HG02588 (cell line): ENCODE results near the gene KCNK15.
"Not testable (repeated sequence)": the region's sequence is repeated elsewhere in the genome, so short reads cannot be mapped to it uniquely, and the experiment has no call there.

Experiments
- ATAC-seq: cut with Tn5 transposase; IDR thresholded peaks from one replicate; pipeline ENCODE4 v1.9.1; 2021; ENCODE audit warnings: mild to moderate bottlenecking, moderate library complexity; ENCODE audit not compliant: unreplicated experiment

Gene KCNK15

GRCh38 chr20:44745598-44746366 is at the start of gene KCNK15:
Gene KCNK15 (plus strand): TSS chr20:44745865. CDS start chr20:44745911, 46 bp downstream.
- ATAC-seq, result no peak

- no peak for ATAC-seq
Measured at GRCh38 chr20:44696315-44696714, 49.4 kb upstream of the KCNK15 start.

GRCh38 chr20:44697041-44697440 is 48.6 kb upstream of the KCNK15 start:
- ATAC-seq, result not testable (repeated sequence)

- no peak for ATAC-seq
Measured at GRCh38 chr20:44698351-44698750, 47.3 kb upstream of the KCNK15 start.

GRCh38 chr20:44700306-44700705 is 45.4 kb upstream of the KCNK15 start:
- no peak for ATAC-seq

- no peak for ATAC-seq
Measured at GRCh38 chr20:44701118-44701857, 44.4 kb upstream of the KCNK15 start.

- ATAC-seq, result no peak
Measured at GRCh38 chr20:44701858-44702256, 43.8 kb upstream of the KCNK15 start.

GRCh38 chr20:44702776-44703175 is 42.9 kb upstream of the KCNK15 start:
- peak; percentile 68 for ATAC-seq

GRCh38 chr20:44703183-44703925 is 42.3 kb upstream of the KCNK15 start:
- ATAC-seq, result no peak

GRCh38 chr20:44703956-44704488 is 41.6 kb upstream of the KCNK15 start:
- ATAC-seq, result no peak

GRCh38 chr20:44704551-44704971 is 41.1 kb upstream of the KCNK15 start:
- ATAC-seq, result no peak

GRCh38 chr20:44705364-44706094 is 40.1 kb upstream of the KCNK15 start:
- no peak for ATAC-seq

GRCh38 chr20:44706301-44707017 is 39.2 kb upstream of the KCNK15 start:
- ATAC-seq, result no peak

GRCh38 chr20:44707018-44707579 is 38.6 kb upstream of the KCNK15 start:
- no peak for ATAC-seq

- ATAC-seq, result no peak
Measured at GRCh38 chr20:44709380-44709779, 36.3 kb upstream of the KCNK15 start.

- ATAC-seq, result no peak
Measured at GRCh38 chr20:44709797-44710196, 35.9 kb upstream of the KCNK15 start.

- no peak for ATAC-seq
Measured at GRCh38 chr20:44711237-44711636, 34.4 kb upstream of the KCNK15 start.

- ATAC-seq, result no peak
Measured at GRCh38 chr20:44714102-44714700, 31.5 kb upstream of the KCNK15 start.
